SK-N-MC (cell line): ENCODE measurements around the gene BOLL.

ENCODE experiments used
- EZH2 ChIP-seq: fragments of 200-600 bp; sonication (generic); IDR thresholded peaks from one replicate; pipeline ENCODE4 v1.6.1; 2017; ENCODE audit warnings: antibody characterized with exemption
- FOXP2 ChIP-seq: optimal IDR thresholded peaks from 2 replicates; pipeline ENCODE3; 2011; ENCODE audit warnings: mild to moderate bottlenecking, moderate library complexity; ENCODE audit not compliant: insufficient read depth; ENCODE audit errors: extremely low read length, control extremely low read depth
- POLR2AphosphoS5 ChIP-seq: IDR thresholded peaks from 2 replicates; pipeline ENCODE4 v1.6.1; 2012; ENCODE audit warnings: mild to moderate bottlenecking, low read depth, low read length, borderline replicate concordance

GRCh38 chr2:197706839-197707207 lies 78.3 kb downstream of the BOLL start:
- no peak for TF ChIP-seq POLR2AphosphoS5
- no peak for TF ChIP-seq EZH2
- no peak for TF ChIP-seq FOXP2
